Activated CD8-positive, alpha-beta memory T cell treated with anti-CD3 and anti-CD28 coated beads for 36 hours (primary cell): ENCODE data around the gene PIEZO1. TPM values are rescaled to one million over a fixed set of nuclear protein-coding genes. Genes with fewer than 3 reads are reported as not detected.

Experiments used
- CTCF ChIA-PET: fragments of 350-600 bp; sonication (Branson Sonifier 250); formaldehyde crosslinking; loops from one replicate; lab custom pipeline; 2021; ENCODE audit warnings: antibody characterized with exemption; lab: Charles Lee
- POLR2A ChIA-PET: fragments of 350-600 bp; sonication (Branson Sonifier 250); formaldehyde crosslinking; loops from one replicate; lab custom pipeline; 2021; ENCODE audit warnings: antibody characterized with exemption; lab: Charles Lee
- total RNA-seq, 2 experiments: library from RNA; stranded (reverse); gene quantifications; one replicate each; pipeline ENCODE4 v1.2.3, GENCODE V29; 2021

PIEZO1 gene
- total RNA-seq, 2 experiments from 2014 or later = 217 to 219 TPM

GRCh38 chr16:88723911-88724310 is 61.1 kb downstream of the PIEZO1 start:
- POLR2A ChIA-PET = no interaction called here
- CTCF ChIA-PET = interaction anchor here (3.4 kb wide), 1 partner anchor 13 kb away, joined by 16 read pairs; no protein-coding TSS in a partner anchor

- ChIA-PET POLR2A (no interaction called here), CTCF (interaction anchor here (3.4 kb wide), 1 partner anchor 13 kb away, joined by 16 read pairs; no protein-coding TSS in a partner anchor)
Measured at GRCh38 chr16:88723507-88723887, 61.5 kb downstream of the PIEZO1 start.

GRCh38 chr16:88722784-88723506 is 62.1 kb downstream of the PIEZO1 start:
- CTCF ChIA-PET = interaction anchor here (3.4 kb wide), 1 partner anchor 14 kb away, joined by 16 read pairs; no protein-coding TSS in a partner anchor
- POLR2A ChIA-PET = no interaction called here

- POLR2A ChIA-PET = no interaction called here
- CTCF ChIA-PET = interaction anchor here (3.4 kb wide), 1 partner anchor 15 kb away, joined by 16 read pairs; no protein-coding TSS in a partner anchor
Measured at GRCh38 chr16:88721815-88722755, 62.9 kb downstream of the PIEZO1 start.

- CTCF ChIA-PET = interaction anchor here (1.8 to 3.4 kb wide), 2 partner anchors 16 kb away, joined by 6 to 16 read pairs; no protein-coding TSS in a partner anchor
- POLR2A ChIA-PET = no interaction called here
Measured at GRCh38 chr16:88721236-88721635, 63.8 kb downstream of the PIEZO1 start.

- POLR2A ChIA-PET = no interaction called here
- CTCF ChIA-PET = interaction anchor here (1.8 kb wide), 1 partner anchor 17 kb away, joined by 6 read pairs; no protein-coding TSS in a partner anchor
Measured at GRCh38 chr16:88720396-88720970, 64.5 kb downstream of the PIEZO1 start.

GRCh38 chr16:88719933-88720296 is 65.1 kb downstream of the PIEZO1 start:
- CTCF ChIA-PET = interaction anchor here (1.8 kb wide), 1 partner anchor 18 kb away, joined by 6 read pairs; no protein-coding TSS in a partner anchor
- POLR2A ChIA-PET = no interaction called here

GRCh38 chr16:88719267-88719932 is 65.6 kb downstream of the PIEZO1 start:
- CTCF ChIA-PET = interaction anchor here (1.5 to 1.8 kb wide), 2 partner anchors 18 kb away, joined by 5 to 6 read pairs; no protein-coding TSS in a partner anchor

GRCh38 chr16:88718178-88718577 is 66.8 kb downstream of the PIEZO1 start:
- CTCF ChIA-PET = interaction anchor here (1.5 kb wide), 1 partner anchor 19 kb away, joined by 5 read pairs; no protein-coding TSS in a partner anchor
- POLR2A ChIA-PET = no interaction called here

More at GRCh38 chr16:88719267-88719932, 65.6 kb downstream of the PIEZO1 start:
- POLR2A ChIA-PET = no interaction called here

GRCh38 chr16:88716601-88717001 is 68.4 kb downstream of the PIEZO1 start:
- CTCF ChIA-PET = interaction anchor here (1.4 kb wide), 1 partner anchor 86 kb away, joined by 3 read pairs; the partner anchor contains the start of gene CDT1
- POLR2A ChIA-PET = no interaction called here

GRCh38 chr16:88716201-88716600 is 68.8 kb downstream of the PIEZO1 start:
- POLR2A ChIA-PET = no interaction called here
- CTCF ChIA-PET = interaction anchor here (1.3 to 1.4 kb wide), 2 partner anchors 21 to 87 kb away, joined by 3 to 5 read pairs; partner anchors contain the start of gene CDT1

GRCh38 chr16:88715312-88716190 is 69.5 kb downstream of the PIEZO1 start:
- CTCF ChIA-PET = interaction anchor here (0.6 to 1.4 kb wide), 3 partner anchors 12 to 87 kb away, joined by 3 to 5 read pairs (median 3); partner anchors contain the start of gene CDT1

GRCh38 chr16:88714420-88715302 is 70.4 kb downstream of the PIEZO1 start:
- CTCF ChIA-PET = interaction anchor here (0.6 to 1.3 kb wide), 2 partner anchors 11 to 23 kb away, joined by 3 to 5 read pairs; no protein-coding TSS in a partner anchor
- POLR2A ChIA-PET = interaction anchor here (1.5 kb wide), 1 partner anchor 8 kb away, joined by 4 read pairs; the partner anchor contains the start of genes CTU2 and RNF166

More at GRCh38 chr16:88715312-88716190, 69.5 kb downstream of the PIEZO1 start:
- POLR2A ChIA-PET = interaction anchor here (1.5 kb wide), 1 partner anchor 9 kb away, joined by 4 read pairs; the partner anchor contains the start of genes CTU2 and RNF166

- ChIA-PET POLR2A (no interaction called here), CTCF (interaction anchor here (0.6 kb wide), 1 partner anchor 504 kb away, joined by 3 read pairs; the partner anchor contains the start of gene ZNF778)
Measured at GRCh38 chr16:88713568-88714419, 71.2 kb downstream of the PIEZO1 start.

- POLR2A ChIA-PET = no interaction called here
- CTCF ChIA-PET = interaction anchor here (0.6 kb wide), 1 partner anchor 505 kb away, joined by 3 read pairs; the partner anchor contains the start of gene ZNF778
Measured at GRCh38 chr16:88713054-88713453, 72.0 kb downstream of the PIEZO1 start.
